ENCODE data around the gene ANKRD11.

ANKRD11 gene

GRCh38 chr16:89417352-89417751 is 73.0 kb downstream of the ANKRD11 start:
- H3K27ac ChIP-seq, result no peak overlapping the region
- TF ChIP-seq ZFX (IDR thresholded peaks at IDR 0.05; ENCODE audit: borderline replicate concordance), result no peak
- TF ChIP-seq CTCF (IDR thresholded peaks at IDR 0.05), result no peak

GRCh38 chr16:89413811-89414585 is 76.4 kb downstream of the ANKRD11 start:
- TF ChIP-seq CTCF (IDR thresholded peaks at IDR 0.05) (no peak), ZFX (IDR thresholded peaks at IDR 0.05; ENCODE audit: borderline replicate concordance) (no peak)
- no peak overlapping the region for H3K27ac ChIP-seq

- no peak overlapping the region for H3K27ac ChIP-seq
These were observed 77.5 kb downstream of the ANKRD11 start for GRCh38 chr16:89412811-89413210.

GRCh38 chr16:89411335-89411850 is 79.0 kb downstream of the ANKRD11 start:
- no peak for TF ChIP-seq ZFX (IDR thresholded peaks at IDR 0.05; ENCODE audit: borderline replicate concordance)
- H3K27ac ChIP-seq, result peak overlapping the region; percentile 64

More at GRCh38 chr16:89412811-89413210, 77.5 kb downstream of the ANKRD11 start:
- no peak for TF ChIP-seq CTCF (IDR thresholded peaks at IDR 0.05)
- TF ChIP-seq ZFX (IDR thresholded peaks at IDR 0.05; ENCODE audit: borderline replicate concordance), result no peak

- H3K27ac ChIP-seq, result peak overlapping the region; percentile 64
- TF ChIP-seq CTCF (IDR thresholded peaks at IDR 0.05) (peak; percentile 19; the same call in 1 of the 2 replicates), ZFX (IDR thresholded peaks at IDR 0.05; ENCODE audit: borderline replicate concordance) (no peak)
These were observed 79.5 kb downstream of the ANKRD11 start for GRCh38 chr16:89410794-89411309.

- H3K27ac ChIP-seq, result peak overlapping the region; percentile 64
- TF ChIP-seq CTCF (IDR thresholded peaks at IDR 0.05) (no peak), ZFX (IDR thresholded peaks at IDR 0.05; ENCODE audit: borderline replicate concordance) (no peak)
These were observed 80.0 kb downstream of the ANKRD11 start for GRCh38 chr16:89410322-89410721.

- no peak overlapping the region for H3K27ac ChIP-seq
- TF ChIP-seq CTCF (IDR thresholded peaks at IDR 0.05), result no peak
- no peak for TF ChIP-seq ZFX (IDR thresholded peaks at IDR 0.05; ENCODE audit: borderline replicate concordance)
These were observed 81.1 kb downstream of the ANKRD11 start for GRCh38 chr16:89409161-89409711.

Measured in 22Rv1 (cell line).